ENCODE data around the gene POLA1. TPM values are rescaled to one million over a fixed set of nuclear protein-coding genes. Genes with fewer than 3 reads are reported as not detected.

The POLA1 gene
- total and polyA plus RNA-seq, 11 donors = 1.9 to 8.1 (median 6.5) TPM

DNA sequence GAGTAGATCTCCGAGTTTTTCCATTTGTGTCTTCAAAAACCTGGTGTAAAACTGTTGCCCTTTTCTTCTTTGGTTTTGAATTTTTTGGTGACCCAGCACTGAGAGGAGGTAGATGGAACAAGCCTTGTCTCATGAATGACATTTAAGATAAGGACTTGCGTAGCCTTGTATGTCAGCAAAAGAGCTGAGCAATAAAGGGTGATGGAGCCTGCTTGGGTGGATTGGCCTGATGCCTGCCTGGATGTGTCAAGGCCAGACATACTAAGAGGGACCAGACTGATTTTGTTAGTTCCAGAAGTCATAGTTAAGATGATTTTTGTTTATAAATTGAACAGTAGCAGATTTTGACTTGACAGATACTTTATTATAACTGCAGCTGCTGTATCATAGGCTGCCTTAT is 134.9 kb downstream of the POLA1 start:
- H3K36me3 ChIP-seq = peaks cover 0 to 29% (median 17%) of the 10 kb centered on the region in 9 donors
- H3K4me3 ChIP-seq = no peak overlapping the region
- peak in 2 of 4 donors; percentile 69 to 73 for ATAC-seq
- intact Hi-C loops (cut with DNase I) = no loop called here
- WGBS, 4 donors = 69 to 82% (median 76%) methylated on average over 2 of the region's 2 CpGs
- H3K27ac ChIP-seq = no peak overlapping the region
- TF ChIP-seq, protein P1, sequence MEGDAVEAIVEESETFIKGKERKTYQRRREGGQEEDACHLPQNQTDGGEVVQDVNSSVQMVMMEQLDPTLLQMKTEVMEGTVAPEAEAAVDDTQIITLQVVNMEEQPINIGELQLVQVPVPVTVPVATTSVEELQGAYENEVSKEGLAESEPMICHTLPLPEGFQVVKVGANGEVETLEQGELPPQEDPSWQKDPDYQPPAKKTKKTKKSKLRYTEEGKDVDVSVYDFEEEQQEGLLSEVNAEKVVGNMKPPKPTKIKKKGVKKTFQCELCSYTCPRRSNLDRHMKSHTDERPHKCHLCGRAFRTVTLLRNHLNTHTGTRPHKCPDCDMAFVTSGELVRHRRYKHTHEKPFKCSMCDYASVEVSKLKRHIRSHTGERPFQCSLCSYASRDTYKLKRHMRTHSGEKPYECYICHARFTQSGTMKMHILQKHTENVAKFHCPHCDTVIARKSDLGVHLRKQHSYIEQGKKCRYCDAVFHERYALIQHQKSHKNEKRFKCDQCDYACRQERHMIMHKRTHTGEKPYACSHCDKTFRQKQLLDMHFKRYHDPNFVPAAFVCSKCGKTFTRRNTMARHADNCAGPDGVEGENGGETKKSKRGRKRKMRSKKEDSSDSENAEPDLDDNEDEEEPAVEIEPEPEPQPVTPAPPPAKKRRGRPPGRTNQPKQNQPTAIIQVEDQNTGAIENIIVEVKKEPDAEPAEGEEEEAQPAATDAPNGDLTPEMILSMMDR (IDR thresholded peaks at IDR 0.05) = no peak
- no peak for TF ChIP-seq POLR2A (IDR thresholded peaks at IDR 0.05)
- no peaks in the 10 kb centered on the region for H3K27me3 ChIP-seq
- H3K9me3 ChIP-seq = no peaks in the 10 kb centered on the region
- DNase-seq = no peak
- no peaks in the 10 kb centered on the region for H3K4me1 ChIP-seq

DNA sequence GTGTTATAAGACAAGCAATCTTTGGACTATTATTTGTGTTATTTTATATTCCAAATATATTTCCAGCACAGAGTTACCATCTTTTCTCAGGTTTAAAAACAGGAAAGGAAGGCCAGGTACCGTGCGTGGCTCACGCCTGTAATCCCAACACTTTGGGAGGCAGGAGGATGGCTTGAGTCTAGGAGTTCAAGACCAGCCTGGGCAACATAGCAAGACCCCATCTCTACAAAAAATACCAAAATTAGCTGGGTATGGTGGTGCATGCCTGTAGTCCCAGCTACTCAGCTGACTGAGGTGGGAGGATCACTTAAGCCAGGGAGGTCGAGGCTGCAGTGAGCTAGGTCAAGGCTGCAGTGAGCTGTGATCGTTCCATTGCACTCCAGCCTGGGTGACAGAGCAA is 140.0 kb downstream of the POLA1 start:
- Histone ChIP-seq H3K9me3 (no peaks in the 10 kb centered on the region), H3K27ac (no peak overlapping the region), H3K27me3 (no peaks in the 10 kb centered on the region), H3K4me1 (no peaks in the 10 kb centered on the region), H3K36me3 (no peaks in the 10 kb centered on the region), H3K4me3 (no peak overlapping the region)
- intact Hi-C loops (cut with DNase I) = loop anchor here in 1 of 10 donors (10.0 kb wide), 1 partner anchor 311 kb away; no protein-coding TSS in a partner anchor
- ATAC-seq (no peak), DNase-seq (no peak)
- no peak for TF ChIP-seq POLR2A (IDR thresholded peaks at IDR 0.05)
- TF ChIP-seq, protein P1 (IDR thresholded peaks at IDR 0.05) = no peak
- WGBS, 4 donors = 75 to 96% (median 86%) methylated on average over 5 of the region's 5 CpGs

DNA sequence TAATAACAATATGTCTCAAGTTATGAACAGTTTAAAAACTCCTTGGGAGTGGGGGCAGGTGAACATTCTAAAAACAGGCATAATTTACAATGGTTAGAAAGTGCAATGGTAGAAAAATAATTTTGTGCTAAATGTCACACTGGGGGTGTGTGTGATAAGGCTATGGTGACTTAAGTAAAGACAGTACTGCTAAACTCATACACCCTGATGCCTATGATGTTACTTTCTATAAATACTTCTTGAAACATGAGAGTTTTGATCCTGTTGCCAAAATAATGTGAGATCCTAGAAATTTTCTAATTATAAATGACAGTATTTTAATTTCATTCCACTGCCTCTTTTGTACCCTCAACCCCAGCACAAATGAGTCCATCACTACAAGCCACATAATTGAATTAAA is 144.2 kb downstream of the POLA1 start:
- no peak for ATAC-seq
- no peaks in the 10 kb centered on the region for H3K4me1 ChIP-seq
- intact Hi-C loops (cut with DNase I) = loop anchor here in 9 of 10 donors (2.0 to 10.0 kb wide), 4 partner anchors 304 to 309 kb away; no protein-coding TSS in a partner anchor
- H3K36me3 ChIP-seq = peaks cover 0 to 6% (median 0%) of the 10 kb centered on the region in 9 donors
- H3K9me3 ChIP-seq = no peaks in the 10 kb centered on the region
- H3K27ac ChIP-seq = no peak overlapping the region
- H3K27me3 ChIP-seq = peaks cover 0 to 6% (median 0%) of the 10 kb centered on the region in 9 donors
- TF ChIP-seq, protein P1 (IDR thresholded peaks at IDR 0.05) = no peak
- no peak for TF ChIP-seq POLR2A (IDR thresholded peaks at IDR 0.05)
- no peak overlapping the region for H3K4me3 ChIP-seq
- DNase-seq = no peak

DNA sequence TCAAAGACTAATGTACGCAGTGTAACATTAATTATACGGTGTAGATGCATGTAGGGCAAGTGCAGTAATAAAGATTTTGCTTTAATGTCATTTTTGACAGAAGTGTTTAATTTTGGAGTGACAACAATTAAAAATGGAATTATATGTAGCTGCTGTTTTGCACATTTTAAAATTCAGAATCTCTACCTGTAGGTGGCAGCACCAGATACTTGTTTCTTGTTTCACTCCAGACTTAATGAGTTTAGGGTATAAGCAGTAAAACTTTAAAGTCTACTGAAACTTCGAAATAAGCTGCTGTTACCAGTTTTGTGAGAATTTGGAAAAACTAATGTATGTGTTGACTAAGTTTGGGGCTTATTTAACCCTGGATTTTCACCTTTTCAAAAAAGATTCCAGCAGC is 144.9 kb downstream of the POLA1 start:
- no peak for ATAC-seq
- no peak overlapping the region for H3K4me3 ChIP-seq
- WGBS, 4 donors = 36 to 57% (median 49%) methylated on average over 3 of the region's 3 CpGs
- no peak for DNase-seq
- no peak for TF ChIP-seq POLR2A (IDR thresholded peaks at IDR 0.05)
- TF ChIP-seq, protein P1 (IDR thresholded peaks at IDR 0.05) = peak; percentile 35 to 62 (median 52)
- no peak overlapping the region for H3K27ac ChIP-seq
- no peaks in the 10 kb centered on the region for H3K9me3 ChIP-seq
- H3K36me3 ChIP-seq = peaks cover 0 to 9% (median 0%) of the 10 kb centered on the region in 9 donors
- H3K4me1 ChIP-seq = no peaks in the 10 kb centered on the region
- intact Hi-C loops (cut with DNase I) = loop anchor here in 9 of 10 donors (2.0 to 10.0 kb wide), 4 partner anchors 304 to 308 kb away; no protein-coding TSS in a partner anchor
- peaks cover 0 to 9% (median 0%) of the 10 kb centered on the region in 9 donors for H3K27me3 ChIP-seq

Data from heart left ventricle (tissue), 16 donors.